ENCODE results near the gene APOL6.
"Not testable (repeated sequence)": the region's sequence is repeated elsewhere in the genome, so short reads cannot be mapped to it uniquely, and the experiment has no call there.

APOL6 gene

DNA sequence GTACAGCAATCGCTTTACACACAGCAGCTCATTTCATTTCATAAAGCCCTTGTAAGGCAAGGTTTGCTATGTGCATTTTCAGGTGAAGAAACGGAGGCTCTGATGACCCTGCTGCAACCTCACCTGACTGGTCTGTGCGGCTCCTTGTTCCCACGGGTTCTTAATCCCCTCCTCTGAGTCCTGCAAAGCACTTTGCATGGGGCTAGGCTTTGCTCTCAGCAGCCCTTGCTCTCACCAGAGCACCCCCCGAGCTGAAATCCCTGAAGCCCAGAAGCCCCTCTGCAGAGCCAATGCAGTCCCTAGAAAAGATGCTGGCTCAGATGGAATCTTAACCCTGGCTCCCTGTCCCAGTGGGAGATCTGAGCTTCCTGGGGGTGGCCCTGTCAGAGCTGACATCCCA lies 11.0 kb upstream of the APOL6 start:
- DNase-seq (ENCODE audit: low spot score), result no peak

DNA sequence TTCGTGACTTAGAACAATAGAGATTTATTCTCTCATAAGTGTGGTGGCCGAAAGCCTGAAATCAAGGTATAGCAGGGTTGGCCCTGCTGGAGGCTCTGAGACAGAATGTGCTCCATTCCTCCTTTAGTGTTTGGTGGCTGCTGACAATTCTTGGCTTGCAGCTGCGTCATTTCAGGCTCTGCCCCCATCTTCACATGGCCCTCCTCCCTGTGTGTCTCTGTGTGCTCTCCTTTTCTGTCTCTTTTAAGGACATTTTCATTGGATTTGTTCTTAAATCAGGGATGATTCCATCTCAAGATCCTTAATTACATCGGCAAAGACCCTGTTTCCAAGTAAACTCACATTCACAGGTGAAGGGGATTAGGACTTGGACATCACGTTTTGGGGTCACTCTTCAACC lies 10.2 kb upstream of the APOL6 start:
- no peak for DNase-seq (ENCODE audit: low spot score)

DNA sequence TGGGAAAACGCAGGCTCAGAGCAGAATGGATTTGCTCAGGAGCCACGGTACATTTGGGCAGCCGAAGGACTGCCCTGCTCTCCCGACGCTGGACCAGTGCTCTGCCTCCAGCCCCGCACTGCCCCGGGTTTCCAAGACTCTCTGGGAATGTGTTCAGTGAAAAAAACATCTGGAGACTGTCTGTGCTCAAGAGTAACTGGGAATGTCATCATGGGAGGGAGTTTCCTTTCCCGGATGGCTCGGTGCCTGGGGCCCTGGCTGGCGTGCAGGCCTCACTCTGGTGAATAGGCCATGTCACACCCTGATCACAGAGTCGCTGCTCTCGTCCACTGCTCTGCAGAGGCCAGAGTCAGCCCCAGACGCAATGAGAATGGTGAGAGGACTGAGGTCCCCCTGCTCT lies 9.8 kb upstream of the APOL6 start:
- DNase-seq (ENCODE audit: low spot score), result no peak

DNA sequence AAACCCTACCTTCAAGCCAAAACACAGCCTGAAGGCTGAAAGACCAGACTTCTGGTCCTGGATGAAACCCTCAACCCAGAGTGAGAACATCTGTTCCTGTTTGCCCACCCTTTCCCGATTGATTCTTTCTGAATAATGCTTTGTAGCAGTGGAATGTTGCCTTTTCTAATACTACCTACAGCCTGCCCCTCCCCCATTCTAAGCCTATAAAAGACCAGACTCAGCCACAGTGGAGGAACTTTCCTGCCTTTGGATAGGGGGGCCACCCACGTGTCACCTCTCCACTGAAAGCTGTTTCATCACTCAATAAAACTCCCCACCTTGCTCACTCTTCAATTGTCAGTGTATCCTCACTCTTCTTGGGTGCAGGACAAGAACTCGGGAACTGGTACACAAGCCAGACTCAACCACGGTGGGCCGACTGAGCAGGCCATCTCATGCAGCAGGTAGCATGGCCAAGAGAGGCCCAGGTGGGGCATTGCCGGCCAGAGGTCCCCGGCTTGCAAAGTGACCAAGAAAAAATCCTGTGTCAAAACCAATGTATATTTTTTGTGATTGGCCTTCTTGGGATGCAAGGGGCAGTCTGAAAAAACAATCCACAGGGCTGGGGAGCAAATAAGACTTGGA lies 6.6 kb upstream of the APOL6 start:
- DNase-seq (ENCODE audit: low spot score), result no peak

DNA sequence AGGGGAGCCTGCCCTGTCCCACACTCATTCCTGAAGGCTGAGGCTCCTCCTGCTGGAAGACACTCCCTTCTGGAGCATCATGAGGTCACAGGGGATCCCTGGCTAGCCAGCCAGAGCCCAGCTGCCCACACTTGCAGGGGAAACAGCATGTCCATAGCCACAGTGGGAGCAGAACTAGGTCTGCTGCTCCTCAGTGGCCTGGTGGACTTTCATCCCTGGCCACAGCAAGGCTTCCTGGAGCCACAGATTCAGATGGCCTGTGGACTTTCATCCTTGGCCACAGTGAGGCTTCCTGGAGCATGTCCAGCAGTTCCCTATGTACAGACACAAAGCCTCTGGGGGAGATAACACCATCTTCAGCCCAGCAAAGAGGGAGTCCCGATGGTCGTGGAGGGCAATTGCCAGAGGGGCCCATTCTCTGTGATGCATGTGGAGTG lies 5.9 kb upstream of the APOL6 start:
- no peak for DNase-seq (ENCODE audit: low spot score)

DNA sequence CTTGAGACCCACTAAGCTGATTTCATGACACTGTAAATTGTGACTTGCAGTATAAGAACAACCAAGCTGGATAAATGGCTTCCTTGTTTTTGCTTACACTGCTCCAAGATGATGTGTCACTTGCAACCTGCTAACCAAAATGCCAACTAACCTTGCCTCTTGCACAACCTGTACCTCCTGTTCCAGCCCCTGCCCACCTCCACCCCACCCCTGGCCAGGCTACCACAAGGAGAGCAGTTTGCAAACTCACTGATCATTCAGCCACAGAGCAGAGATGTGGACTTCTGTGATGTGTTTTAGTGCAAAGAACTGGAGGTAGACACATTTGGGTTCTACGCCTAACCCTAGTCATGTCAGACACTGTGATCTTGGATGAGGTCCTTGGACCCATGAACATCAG lies 4.3 kb upstream of the APOL6 start:
- no peak for DNase-seq (ENCODE audit: low spot score)

DNA sequence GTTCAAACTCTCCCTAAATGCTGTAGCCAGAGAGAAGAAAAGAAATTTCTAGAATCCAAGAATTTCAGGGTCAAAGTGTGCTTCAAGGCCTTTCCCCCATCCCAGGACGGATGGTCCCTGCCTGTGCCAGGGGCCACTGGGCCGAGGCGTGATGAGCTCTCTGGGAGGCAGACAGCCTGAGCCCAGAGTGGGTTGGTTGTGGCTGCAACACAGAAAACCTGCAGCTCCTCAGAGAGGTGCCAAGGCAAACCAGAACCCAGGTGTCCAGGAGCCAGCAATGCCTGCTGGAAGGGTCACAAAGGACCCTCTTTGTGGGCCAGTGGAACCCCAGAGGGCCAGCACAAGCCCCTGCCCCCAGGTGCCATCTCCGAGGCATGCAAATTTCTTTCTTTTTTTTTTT lies 2.6 kb upstream of the APOL6 start:
- DNase-seq (ENCODE audit: low spot score), result no peak

DNA sequence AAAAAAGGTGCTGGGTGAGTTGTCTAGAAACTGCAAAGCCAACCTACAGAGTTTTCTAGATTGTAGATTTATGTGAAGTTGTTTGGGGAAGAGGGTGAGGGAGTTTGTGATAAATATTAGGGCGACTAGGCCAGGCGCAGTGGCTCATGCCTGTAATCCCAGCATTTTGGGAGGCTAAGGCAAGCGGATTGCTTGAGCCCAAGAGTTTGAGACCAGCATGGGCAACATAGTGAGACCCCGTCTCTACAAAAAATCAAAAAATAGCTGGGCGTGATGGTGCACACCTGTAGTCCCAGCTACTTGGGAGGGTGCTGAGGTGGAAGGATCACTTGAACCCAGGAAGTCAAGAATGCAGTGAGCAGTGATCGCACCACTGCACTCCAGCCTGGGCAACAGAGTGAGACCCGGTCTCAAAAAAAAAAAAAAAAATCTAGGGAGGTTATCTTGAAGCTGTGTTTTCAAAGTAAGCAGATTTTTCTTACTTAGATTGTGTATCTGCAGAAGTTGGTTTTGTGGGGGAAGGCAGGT lies 844 bp downstream of the APOL6 start:
- DNase-seq (ENCODE audit: low spot score), result no peak

DNA sequence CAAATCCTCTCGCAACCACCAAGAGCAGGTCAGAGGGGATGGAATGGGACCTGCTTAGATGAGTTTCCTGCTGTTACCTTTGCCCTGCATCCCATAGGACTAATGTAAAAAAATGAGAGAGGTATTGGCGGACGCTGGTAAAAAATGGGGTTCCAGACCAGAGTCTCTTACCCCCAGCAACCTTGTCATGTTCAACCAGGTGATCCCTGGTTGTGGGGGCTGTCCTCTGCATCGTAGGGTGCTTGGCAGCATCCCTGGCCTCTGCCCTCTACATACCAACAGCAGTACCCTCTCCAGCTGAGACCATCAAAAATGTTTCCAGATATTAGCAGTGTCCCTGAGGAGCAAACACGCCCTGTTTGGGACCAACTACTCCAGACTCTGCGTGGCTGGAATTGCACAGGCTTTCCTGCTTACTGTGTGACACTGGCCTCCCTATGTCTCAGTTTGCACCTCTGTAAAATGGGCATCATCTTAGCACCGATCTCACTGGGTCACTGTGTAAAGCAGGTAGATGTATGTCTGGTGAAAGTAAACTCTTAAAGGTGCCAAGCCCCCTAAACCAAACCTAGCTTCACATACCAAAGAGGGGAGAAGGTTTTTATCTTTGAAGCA lies 1.5 kb downstream of the APOL6 start:
- no peak for DNase-seq (ENCODE audit: low spot score)

DNA sequence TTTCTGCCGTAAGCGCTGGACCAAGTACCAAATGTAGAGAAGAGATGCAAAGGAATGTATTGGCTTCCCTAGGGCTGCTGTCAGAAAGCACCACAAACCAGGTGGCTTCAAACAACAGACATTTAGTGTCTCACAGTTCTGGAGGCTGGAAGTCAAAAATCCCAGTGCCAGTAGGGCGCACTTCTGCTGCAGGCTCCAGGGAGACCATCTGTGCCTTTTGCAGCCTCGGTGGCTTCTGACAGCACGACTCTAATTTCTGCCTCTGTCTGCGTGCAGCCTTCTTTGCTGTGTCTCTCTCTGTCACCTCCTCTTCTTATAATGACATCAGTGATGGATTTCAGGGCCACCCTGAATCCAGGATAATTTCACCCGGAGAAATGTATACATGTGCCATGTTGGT lies 2.8 kb downstream of the APOL6 start:
- DNase-seq (ENCODE audit: low spot score), result no peak

DNA sequence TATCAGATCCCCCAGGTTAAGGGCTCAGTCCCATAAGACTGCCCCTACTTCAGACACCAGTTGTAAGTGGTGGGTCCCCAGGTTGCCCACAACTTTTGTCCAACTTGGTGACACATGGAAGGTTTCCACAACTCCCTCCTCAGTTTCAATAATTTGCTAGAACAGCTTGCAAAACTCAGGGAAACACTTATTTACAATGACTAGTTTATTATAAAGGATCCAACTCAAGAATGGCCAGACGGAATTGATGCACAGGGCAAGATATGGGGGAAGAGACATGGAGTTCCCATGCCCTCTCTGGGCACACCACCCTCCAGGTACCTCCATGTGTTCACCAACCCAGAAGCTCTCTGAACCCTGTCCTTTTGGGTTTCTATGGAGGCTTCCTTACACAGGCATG lies 5.6 kb downstream of the APOL6 start:
- no peak for DNase-seq (ENCODE audit: low spot score)

DNA sequence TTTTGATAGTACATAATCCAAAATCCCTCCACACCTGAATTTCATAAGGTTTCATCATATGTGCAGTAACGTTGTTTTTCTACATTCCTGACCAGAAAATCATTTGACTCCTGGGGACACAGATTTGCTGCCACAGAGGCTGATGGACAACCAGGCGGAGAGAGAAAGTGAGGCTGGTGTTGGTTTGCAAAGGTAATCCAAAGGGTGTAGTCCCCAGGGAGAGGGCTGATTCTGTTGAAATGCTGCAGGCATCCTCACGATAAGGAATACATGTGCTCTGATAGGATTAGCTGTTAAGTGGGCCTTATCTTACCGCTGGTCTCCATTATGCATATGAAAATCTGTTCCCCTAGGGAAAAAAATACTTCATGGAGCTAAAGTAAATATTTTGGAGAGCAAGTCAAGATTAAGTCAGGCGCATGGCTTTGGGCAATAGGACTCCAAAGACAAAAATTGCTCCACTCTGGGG lies 8.1 kb downstream of the APOL6 start:
- no peak for DNase-seq (ENCODE audit: low spot score)

DNA sequence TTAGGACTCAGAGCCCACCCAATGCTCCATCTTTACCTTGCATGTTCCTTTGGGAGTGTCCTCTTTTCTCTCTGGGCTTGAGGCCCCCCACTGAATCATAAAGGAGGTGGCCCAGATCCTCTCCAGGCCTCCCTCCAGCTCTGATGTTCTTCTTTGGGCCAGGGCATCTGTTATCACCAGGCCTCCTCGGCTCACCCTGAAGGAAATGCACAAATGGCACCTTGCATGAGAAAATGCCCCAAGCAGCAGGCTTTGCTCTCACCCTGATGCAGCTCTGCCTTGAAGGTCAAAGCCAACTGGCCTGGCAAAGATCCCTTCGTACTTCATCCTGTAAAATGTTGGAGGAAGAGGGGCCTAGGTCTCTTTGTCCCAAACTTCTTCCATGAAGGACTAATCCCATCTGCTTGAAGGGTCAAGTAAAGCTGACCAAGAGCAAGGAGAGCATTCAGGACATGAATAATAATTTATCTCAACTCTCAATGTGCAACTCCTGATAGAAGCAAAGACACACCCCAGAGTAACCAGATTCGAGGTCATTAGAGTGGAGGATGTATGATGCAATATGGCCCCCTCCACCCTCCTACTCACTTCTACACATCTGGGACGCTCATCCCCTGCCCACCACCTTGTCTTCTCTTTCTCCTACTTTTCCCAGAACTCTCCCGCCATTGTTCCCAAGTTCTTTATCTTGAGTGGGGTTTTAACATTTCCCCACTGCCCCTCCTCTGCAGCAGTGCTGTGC lies 9.5 kb downstream of the APOL6 start:
- DNase-seq (ENCODE audit: low spot score), result no peak

DNA sequence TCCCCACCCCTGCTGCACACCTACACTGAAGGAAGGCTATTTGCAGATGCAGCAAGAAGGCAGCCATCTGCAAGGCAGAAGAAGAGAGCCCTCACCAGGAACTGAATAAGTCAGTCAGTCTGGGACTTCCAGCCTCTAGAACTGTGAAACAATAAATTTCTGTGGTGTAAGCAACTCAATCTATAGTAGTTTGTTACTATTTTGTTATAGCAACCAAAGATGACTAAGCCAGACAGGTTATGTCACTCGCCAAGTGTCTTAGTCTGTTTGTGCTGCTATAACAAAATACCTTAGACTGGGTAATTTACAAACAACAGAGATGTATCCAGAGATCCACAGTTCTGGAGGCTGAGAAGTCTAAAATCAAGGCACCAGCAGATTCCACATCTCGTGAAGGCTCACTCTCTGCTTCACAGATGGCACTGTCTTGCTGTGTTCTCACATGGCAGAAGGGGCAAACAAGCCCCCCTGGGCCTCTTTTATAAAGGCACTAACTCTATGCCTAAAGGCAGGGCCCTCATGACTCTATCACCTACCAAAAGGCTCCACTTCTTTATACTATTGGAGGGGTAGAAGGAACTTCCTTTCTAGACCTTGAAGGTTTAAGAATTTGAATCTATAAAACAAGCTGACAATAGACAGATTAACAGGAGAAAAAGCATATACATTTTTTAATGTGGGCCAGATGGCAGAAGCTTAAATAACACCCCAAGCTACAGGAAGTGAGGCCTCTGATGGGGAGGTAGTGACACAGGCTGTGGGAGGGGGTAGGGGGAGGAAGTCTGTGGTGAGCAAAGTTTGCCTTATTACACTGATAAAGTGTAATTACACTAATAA lies 12.3 kb downstream of the APOL6 start:
- DNase-seq (ENCODE audit: low spot score), result no peak

DNA sequence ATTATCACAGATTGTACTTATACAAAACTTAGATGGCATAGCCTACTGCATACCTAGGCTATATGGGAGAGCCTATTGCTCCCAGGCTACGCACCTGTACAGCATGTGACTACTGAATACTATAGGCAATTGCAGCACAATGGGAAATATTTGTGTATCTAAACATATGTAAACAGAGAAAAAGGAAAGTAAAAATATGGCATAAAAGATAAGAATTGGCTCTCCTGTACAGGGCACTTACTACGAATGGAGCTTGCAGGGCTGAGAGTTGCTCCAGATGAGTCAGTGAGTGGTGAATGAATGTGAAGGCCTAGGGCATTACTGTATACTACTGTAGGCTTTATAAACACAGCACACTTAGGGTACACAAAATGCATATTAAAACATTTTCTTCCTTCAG lies 13.2 kb downstream of the APOL6 start:
- DNase-seq (ENCODE audit: low spot score), result no peak

DNA sequence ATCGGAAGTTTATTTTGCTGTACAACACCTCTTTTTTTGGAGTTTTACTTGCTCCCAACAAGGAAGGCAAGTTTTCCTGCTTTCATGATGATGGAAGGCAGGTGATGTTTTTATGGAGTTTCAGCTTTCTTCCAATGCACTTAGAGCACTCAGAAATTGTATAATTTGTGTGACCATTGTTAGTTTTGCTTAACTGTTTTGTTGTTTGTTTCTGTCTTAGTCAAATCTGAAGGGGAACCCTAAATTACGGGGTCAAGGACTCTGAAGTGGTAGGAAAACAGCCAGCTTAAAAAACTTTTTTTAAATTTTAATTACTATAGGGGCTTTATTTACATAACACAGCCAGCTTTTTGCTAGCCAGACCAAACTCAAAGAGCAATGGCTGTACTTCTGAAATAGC lies 14.7 kb downstream of the APOL6 start:
- DNase-seq (ENCODE audit: low spot score), result no peak

DNA sequence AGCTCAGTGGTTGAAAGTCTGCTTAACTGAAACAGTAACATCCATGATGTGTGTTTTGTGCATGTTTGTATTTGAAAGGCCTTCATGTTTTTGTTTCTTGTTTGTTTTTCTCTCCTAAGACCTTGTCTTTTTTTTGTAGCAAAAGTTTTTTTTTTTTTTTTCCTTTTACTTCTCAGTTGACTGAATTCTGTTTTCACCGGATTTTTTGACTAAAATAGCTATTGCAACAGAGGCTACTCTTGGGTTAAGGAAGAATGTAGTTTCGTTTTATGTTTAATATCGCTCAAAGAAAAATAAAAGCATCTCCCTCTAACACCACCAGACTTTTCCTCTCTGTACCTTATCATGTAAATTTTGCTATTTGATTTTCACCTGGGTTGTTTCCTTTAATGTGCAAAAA lies 15.1 kb downstream of the APOL6 start:
- DNase-seq (ENCODE audit: low spot score), result no peak

DNA sequence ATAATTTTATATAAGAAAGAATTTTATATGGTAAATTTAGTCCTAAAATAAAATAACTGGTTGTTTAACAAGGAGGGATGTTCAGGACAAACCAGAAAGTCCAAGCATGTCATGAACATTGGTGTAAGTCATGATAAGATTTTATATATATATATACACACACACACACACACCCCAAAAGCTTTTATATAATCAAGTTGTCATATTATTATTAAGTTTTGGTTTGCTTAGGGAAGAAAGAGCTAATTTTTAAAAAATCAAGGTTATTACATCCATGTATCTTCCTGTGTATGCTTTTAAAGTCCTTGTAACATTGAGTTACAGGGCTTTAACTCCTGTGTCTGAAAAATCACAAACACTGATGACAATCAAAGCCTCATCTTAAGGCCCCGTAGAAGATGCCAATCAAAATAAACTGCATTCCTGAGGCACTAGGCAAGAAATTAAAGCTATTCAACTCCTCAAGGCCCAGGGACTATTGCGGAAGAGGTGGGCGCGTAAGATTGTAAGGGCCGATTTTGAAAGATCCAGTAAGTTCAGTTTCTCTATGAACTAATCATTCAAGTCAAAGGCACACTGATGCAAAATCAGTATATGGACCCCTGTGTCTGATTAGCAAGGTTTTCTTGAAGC lies 16.8 kb downstream of the APOL6 start:
- DNase-seq (ENCODE audit: low spot score), result no peak

DNA sequence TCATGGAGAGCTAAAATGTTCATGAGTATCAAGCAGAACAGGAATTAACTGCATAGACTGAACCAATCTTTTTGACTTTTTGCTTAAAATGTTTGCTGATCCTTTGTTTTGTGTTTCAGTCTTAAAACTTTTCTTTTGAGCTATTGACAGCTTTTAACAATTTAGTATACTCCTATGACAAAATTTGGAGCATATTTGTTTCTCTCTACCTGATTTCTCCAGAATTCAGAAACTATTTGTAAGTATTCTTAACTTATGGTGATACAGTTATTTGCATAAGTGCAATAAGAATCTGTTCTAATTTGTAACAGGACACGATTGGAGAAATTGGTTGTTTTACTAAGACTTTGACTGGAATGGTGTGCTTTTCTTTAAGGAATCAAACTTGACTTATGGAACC lies 18.5 kb downstream of the APOL6 start:
- DNase-seq (ENCODE audit: low spot score), result not testable (repeated sequence)

DNA sequence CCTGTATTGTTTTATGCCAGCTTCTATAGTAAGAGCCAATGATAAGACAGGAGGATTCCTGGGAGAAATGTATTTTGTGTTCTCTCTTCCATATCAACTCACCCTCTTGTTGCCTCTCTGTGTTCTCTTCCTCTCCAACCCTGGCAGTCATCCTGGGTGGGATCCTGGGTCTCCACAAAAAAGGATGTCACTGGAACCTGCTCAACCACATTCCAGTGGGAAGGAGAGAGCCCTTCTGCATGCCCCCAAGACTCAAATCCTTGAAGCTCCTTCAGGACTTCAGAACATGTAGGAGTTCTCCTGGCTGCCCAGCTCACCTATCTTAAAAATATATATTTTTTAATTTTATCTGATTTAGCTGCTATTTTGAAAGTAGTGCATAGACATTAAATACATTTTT lies 26.1 kb downstream of the APOL6 start:
- no peak for DNase-seq (ENCODE audit: low spot score)

DNA sequence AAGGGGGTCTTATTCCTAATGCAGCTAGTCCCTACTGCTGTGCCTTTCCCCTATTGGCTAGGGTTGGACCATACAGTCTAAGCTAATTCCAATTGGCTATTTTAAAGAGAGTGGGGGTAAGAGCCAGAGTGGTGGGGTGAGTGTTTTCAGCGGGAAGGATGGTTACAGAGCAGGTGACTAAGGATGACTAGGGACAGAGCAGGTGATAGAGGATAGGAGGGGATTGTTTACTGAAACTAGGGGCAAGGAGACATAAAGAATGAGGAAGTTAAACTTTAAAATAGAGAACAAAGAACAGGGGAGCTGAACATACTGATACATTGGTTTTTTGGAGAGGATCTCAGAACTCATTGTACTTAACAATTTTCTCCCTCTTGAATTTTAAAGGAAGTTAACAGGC lies 27.8 kb downstream of the APOL6 start:
- DNase-seq (ENCODE audit: low spot score), result not testable (repeated sequence)

Measured in hematopoietic multipotent progenitor cell treated with erythropoietin and hydrocortisone succinate and interleukin-3 and kit ligand, for 17 days (in vitro differentiated cells).